B cell (primary cell): ENCODE measurements around the gene OR10J1. TPM values are rescaled to one million over a fixed set of nuclear protein-coding genes. Genes with fewer than 3 reads are reported as not detected.

Source experiments
- ATAC-seq: fragments of 200-7000 bp; cut with Tn5 transposase; one replicate; pipeline ENCODE4 v1.10.0; 2021; ENCODE audit warnings: low read depth, mild to moderate bottlenecking, moderate number of reproducible peaks, moderate library complexity
- CTCF ChIA-PET: fragments of 350-600 bp; sonication (Branson Sonifier 250); formaldehyde crosslinking; loops from one replicate; lab custom pipeline; 2021; ENCODE audit warnings: antibody characterized with exemption, inconsistent platforms; lab: Charles Lee
- POLR2A ChIA-PET: fragments of 350-600 bp; sonication (Branson Sonifier 250); formaldehyde crosslinking; loops from one replicate; lab custom pipeline; 2021; ENCODE audit warnings: antibody characterized with exemption; lab: Charles Lee
- DNase-seq: peaks from one replicate; pipeline ENCODE4 v3.0.0; 2013
- H2AFZ ChIP-seq: 2 replicates; pipeline ENCODE4 v1.6.1; 2012; ENCODE audit warnings: mild to moderate bottlenecking, low read depth, low read length; ENCODE audit not compliant: insufficient read depth, poor library complexity, severe bottlenecking
- H3K27ac ChIP-seq, 2 donors: 1 replicate in 1 of 2; 2 replicates in 1 of 2; pipeline ENCODE4 v1.5.1; 2012 to 2013; ENCODE audit warnings: low read length in 2 of 2, mild to moderate bottlenecking in 2 of 2, moderate library complexity in 1 of 2
- H3K27me3 ChIP-seq, 4 experiments: fragments of 200-600 bp in 1 of 4; sonication (generic) in 1 of 4; replicated peaks in 1 of 4; 1 replicate in 2 of 4; 2 replicates in 2 of 4; pipeline versions ENCODE4 v1.6.1 to v1.7.0; 2013 to 2016; ENCODE audit warnings: low read length in 3 of 4, mild to moderate bottlenecking in 2 of 4, mixed read lengths in 1 of 4, moderate library complexity in 1 of 4; ENCODE audit not compliant: insufficient read depth in 4 of 4, control insufficient read depth in 3 of 4; ENCODE audit errors: control extremely low read depth in 1 of 4
- H3K36me3 ChIP-seq, 2 experiments: replicated peaks in 1 of 2; 1 replicate in 1 of 2; 2 replicates in 1 of 2; pipeline versions ENCODE4 v1.6.1 to v1.7.1; 2013; ENCODE audit warnings: low read length in 1 of 2; ENCODE audit not compliant: insufficient read depth in 2 of 2, control insufficient read depth in 1 of 2; ENCODE audit errors: control extremely low read depth in 1 of 2, extremely low read depth in 1 of 2
- H3K4me1 ChIP-seq, 2 donors: fragments of 200-600 bp in 1 of 2; sonication (generic) in 1 of 2; 1 replicate in 1 of 2; 2 replicates in 1 of 2; pipeline versions ENCODE4 v1.5.1 to v1.6.1; 2013 to 2017; ENCODE audit warnings: low read length in 2 of 2; ENCODE audit not compliant: control insufficient read depth in 2 of 2, insufficient read depth in 2 of 2
- H3K4me2 ChIP-seq: replicated peaks from 2 replicates; pipeline ENCODE3; 2012; ENCODE audit warnings: mild to moderate bottlenecking, low read depth, low read length; ENCODE audit not compliant: poor library complexity, severe bottlenecking
- H3K4me3 ChIP-seq, 5 experiments: fragments of 200-600 bp in 1 of 5; sonication (generic) in 1 of 5; 1 replicate in 3 of 5; 2 replicates in 2 of 5; pipeline versions ENCODE4 v1.5.1 to v1.7.0; 2011 to 2016; ENCODE audit warnings: low read length in 4 of 5, mild to moderate bottlenecking in 4 of 5, low read depth in 2 of 5, control low read depth in 1 of 5, moderate library complexity in 1 of 5; ENCODE audit not compliant: insufficient read depth in 1 of 5; ENCODE audit errors: control extremely low read depth in 1 of 5, extremely low read depth in 1 of 5
- H3K79me2 ChIP-seq: fragments of 200-600 bp; sonication (generic); one replicate; pipeline ENCODE4 v1.6.0; 2016; ENCODE audit warnings: low read length; ENCODE audit not compliant: control insufficient read depth, insufficient read depth
- H3K9ac ChIP-seq: fragments of 200-600 bp; sonication (generic); 2 replicates; pipeline ENCODE4 v1.6.1; 2017; ENCODE audit warnings: mild to moderate bottlenecking, low read length, moderate library complexity
- H3K9me3 ChIP-seq, 3 donors: one replicate each; pipeline versions ENCODE4 v1.6.1 to v1.7.1; 2013; ENCODE audit warnings: low read length in 2 of 3; ENCODE audit not compliant: control insufficient read depth in 2 of 3, insufficient read depth in 1 of 3; ENCODE audit errors: control extremely low read depth in 1 of 3
- H4K20me1 ChIP-seq: 2 replicates; pipeline ENCODE4 v1.6.0; 2012; ENCODE audit warnings: mild to moderate bottlenecking, low read length; ENCODE audit not compliant: insufficient read depth, control insufficient read depth, poor library complexity, severe bottlenecking
- H3K27ac Mint-ChIP-seq: one replicate; pipeline ENCODE4 v1.8.0; 2021; ENCODE audit warnings: mixed read lengths
- H3K27me3 Mint-ChIP-seq: one replicate; pipeline ENCODE4 v1.8.0; 2021; ENCODE audit warnings: mixed read lengths
- H3K4me1 Mint-ChIP-seq: one replicate; pipeline ENCODE4 v1.8.0; 2021; ENCODE audit warnings: mixed read lengths
- H3K4me3 Mint-ChIP-seq: one replicate; pipeline ENCODE4 v1.8.0; 2021; ENCODE audit warnings: mixed read lengths
- H3K9me3 Mint-ChIP-seq: one replicate; pipeline ENCODE4 v1.8.0; 2022; ENCODE audit warnings: mixed read lengths; ENCODE audit not compliant: insufficient read depth
- EZH2 ChIP-seq: IDR thresholded peaks from 2 replicates; pipeline ENCODE4 v1.6.1; 2012; ENCODE audit warnings: borderline replicate concordance, low read depth, mild to moderate bottlenecking, moderate library complexity, low read length; ENCODE audit not compliant: insufficient read depth, poor library complexity, severe bottlenecking
- WGBS: methylation state at CpG from one replicate; pipeline ENCODE4 v1.1.5; 2013; ENCODE audit warnings: missing lambda C conversion rate; ENCODE audit not compliant: insufficient coverage; 5-methylcytosine and 5-hydroxymethylcytosine counted together
- intact Hi-C: fragments of 100-400 bp; cut with micrococcal nuclease; formaldehyde crosslinking; loops from one replicate; pipeline ENCODE4 v1.10.0; 2022
- polyA plus RNA-seq: library from polyadenylated mRNA; depleted of rRNA; stranded (reverse); fragments of >200 nt; gene quantifications from 2 replicates; pipeline ENCODE4 v1.2.3, GENCODE V29; 2012
- total RNA-seq, 2 donors: library from RNA; stranded (reverse); fragments of 120-200 nt in 1 of 2; gene quantifications; 1 replicate in 1 of 2; 2 replicates in 1 of 2; pipeline versions ENCODE4 v1.2.3 to v1.2.4, GENCODE V29; 2013 to 2022
- TF ChIP-seq, protein P1 (sequence below): fragments of 200-600 bp; IDR thresholded peaks from one replicate; pipeline ENCODE4 v1.8.0; 2022; ENCODE audit warnings: antibody characterized with exemption, mild to moderate bottlenecking

OR10J1 gene
- total and polyA plus RNA-seq, 2 donors (not counting 1 experiment from before 2014, with no cell fraction given): not detected

GRCh38 chr1:159483501-159483900 lies 44.0 kb downstream of the OR10J1 start:
- DNase-seq: no peak
- TF ChIP-seq, protein P1, sequence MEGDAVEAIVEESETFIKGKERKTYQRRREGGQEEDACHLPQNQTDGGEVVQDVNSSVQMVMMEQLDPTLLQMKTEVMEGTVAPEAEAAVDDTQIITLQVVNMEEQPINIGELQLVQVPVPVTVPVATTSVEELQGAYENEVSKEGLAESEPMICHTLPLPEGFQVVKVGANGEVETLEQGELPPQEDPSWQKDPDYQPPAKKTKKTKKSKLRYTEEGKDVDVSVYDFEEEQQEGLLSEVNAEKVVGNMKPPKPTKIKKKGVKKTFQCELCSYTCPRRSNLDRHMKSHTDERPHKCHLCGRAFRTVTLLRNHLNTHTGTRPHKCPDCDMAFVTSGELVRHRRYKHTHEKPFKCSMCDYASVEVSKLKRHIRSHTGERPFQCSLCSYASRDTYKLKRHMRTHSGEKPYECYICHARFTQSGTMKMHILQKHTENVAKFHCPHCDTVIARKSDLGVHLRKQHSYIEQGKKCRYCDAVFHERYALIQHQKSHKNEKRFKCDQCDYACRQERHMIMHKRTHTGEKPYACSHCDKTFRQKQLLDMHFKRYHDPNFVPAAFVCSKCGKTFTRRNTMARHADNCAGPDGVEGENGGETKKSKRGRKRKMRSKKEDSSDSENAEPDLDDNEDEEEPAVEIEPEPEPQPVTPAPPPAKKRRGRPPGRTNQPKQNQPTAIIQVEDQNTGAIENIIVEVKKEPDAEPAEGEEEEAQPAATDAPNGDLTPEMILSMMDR: no peak
- TF ChIP-seq EZH2: no peak
- ChIA-PET POLR2A (no interaction called here), CTCF (interaction anchor here (0.6 kb wide), 1 partner anchor 11 kb away, joined by 6 read pairs; no protein-coding TSS in a partner anchor)
- H3K4me1 ChIP-seq: no peaks in the 10 kb centered on the region
- H3K9ac ChIP-seq: no peak overlapping the region
- Mint-ChIP-seq H3K9me3 (no peaks in the 10 kb centered on the region), H3K4me1 (no peaks in the 10 kb centered on the region), H3K4me3 (no peak overlapping the region), H3K27me3 (no peaks in the 10 kb centered on the region), H3K27ac (no peak overlapping the region)
- H3K27ac ChIP-seq: no peak overlapping the region
- H3K4me2 ChIP-seq: no peak overlapping the region
- intact Hi-C loops: no loop called here
- no peaks in the 10 kb centered on the region for H4K20me1 ChIP-seq
- H3K9me3 ChIP-seq: no peaks in the 10 kb centered on the region
- H3K79me2 ChIP-seq: no peaks in the 10 kb centered on the region
- H2AFZ ChIP-seq: no peak overlapping the region
- ATAC-seq: no peak
- no CpG with 5 or more reads among the region's 4 CpGs for whole genome bisulfite sequencing
- H3K36me3 ChIP-seq: no peaks in the 10 kb centered on the region
- H3K4me3 ChIP-seq: no peak overlapping the region
- no peaks in the 10 kb centered on the region for H3K27me3 ChIP-seq

Other genes with a start within 250 kb of the OR10J1 start
- not detected in 2 replicates for gene ACKR1, start 234.8 kb upstream of the OR10J1 start, total RNA-seq
- 0.04 and 0.19 TPM in 2 replicates for gene ACKR1, start 234.8 kb upstream of the OR10J1 start, polyA plus RNA-seq
- not detected in 2 replicates for gene FCER1A, start 137.4 kb upstream of the OR10J1 start, total RNA-seq
- gene FCER1A, start 137.4 kb upstream of the OR10J1 start, polyA plus RNA-seq: 0.66 and 0.69 TPM in 2 replicates
- gene OR10J4, start 7.5 kb upstream of the OR10J1 start, total RNA-seq: not detected in 2 replicates
- not detected in 2 replicates for gene OR10J4, start 7.5 kb upstream of the OR10J1 start, polyA plus RNA-seq
- not detected in 2 replicates for gene OR10J5, start 96.3 kb downstream of the OR10J1 start, total RNA-seq
- gene OR10J5, start 96.3 kb downstream of the OR10J1 start, polyA plus RNA-seq: not detected in 2 replicates
- gene APCS, start 148.1 kb downstream of the OR10J1 start, total RNA-seq: not detected in 2 replicates
- not detected in 2 replicates for gene APCS, start 148.1 kb downstream of the OR10J1 start, polyA plus RNA-seq